Activated T-cell treated with anti-CD3 and anti-CD28 coated beads for 1 hour (primary cell): ENCODE data around the gene SF3A1.

Experiments
- DNase-seq: peaks from one replicate; pipeline ENCODE4 v3.0.0-alpha.2; 2020; ENCODE audit warnings: low read depth

The SF3A1 gene

GRCh38 chr22:30286813-30287647, 69.7 kb downstream of the SF3A1 start:
- peak; percentile 88 for DNase-seq

GRCh38 chr22:30286331-30286730, 70.4 kb downstream of the SF3A1 start:
- DNase-seq = no peak

- DNase-seq = no peak
Observed at GRCh38 chr22:30285846-30286200, 70.9 kb downstream of the SF3A1 start.

GRCh38 chr22:30285176-30285845, 71.4 kb downstream of the SF3A1 start:
- DNase-seq = no peak

- no peak for DNase-seq
Observed at GRCh38 chr22:30284666-30285065, 72.0 kb downstream of the SF3A1 start.

GRCh38 chr22:30284172-30284571, 72.5 kb downstream of the SF3A1 start:
- no peak for DNase-seq

- no peak for DNase-seq
Observed at GRCh38 chr22:30283342-30283741, 73.4 kb downstream of the SF3A1 start.

GRCh38 chr22:30282616-30283046, 74.1 kb downstream of the SF3A1 start:
- DNase-seq = no peak
